22Rv1 (cell line): ENCODE results near the gene OBP2A.

Experiments used
- H3K27ac ChIP-seq: fragments of 450-650 bp; 2 replicates; pipeline ENCODE4 v1.5.1; 2017
- CTCF ChIP-seq: fragments of 450-650 bp; IDR thresholded peaks from 2 replicates; pipeline ENCODE4 v1.5.1; 2017; ENCODE audit warnings: mild to moderate bottlenecking
- ZFX ChIP-seq: fragments of 450-650 bp; IDR thresholded peaks from 2 replicates; pipeline ENCODE4 v1.6.1; 2017; ENCODE audit warnings: antibody characterized with exemption, borderline replicate concordance

Gene OBP2A

GRCh38 chr9:135555910-135556309, 10.0 kb downstream of the OBP2A start:
- no peak overlapping the region for H3K27ac ChIP-seq
- no peak for TF ChIP-seq CTCF
- no peak for TF ChIP-seq ZFX

DNA sequence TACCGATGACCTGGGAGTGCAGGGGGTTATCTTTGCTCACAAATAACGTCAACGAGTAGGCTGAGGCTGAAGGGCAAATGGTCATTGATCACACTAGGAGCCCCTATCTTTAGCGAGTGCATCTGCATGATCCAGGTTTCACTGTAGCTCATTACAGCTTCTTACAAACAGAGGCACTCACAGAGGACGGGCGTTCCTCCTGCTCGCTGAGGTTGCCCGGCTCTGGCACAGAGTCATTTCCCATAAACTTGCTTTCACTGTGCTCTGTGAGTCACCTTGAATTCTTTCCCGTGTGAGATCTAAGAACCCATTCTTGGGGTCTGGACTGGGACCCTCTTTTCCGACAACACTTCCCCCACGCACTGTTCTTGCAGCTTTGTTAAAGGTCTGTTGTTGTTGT, 13.7 kb downstream of the OBP2A start:
- no peak overlapping the region for H3K27ac ChIP-seq
- no peak for TF ChIP-seq ZFX
- TF ChIP-seq CTCF = no peak

DNA sequence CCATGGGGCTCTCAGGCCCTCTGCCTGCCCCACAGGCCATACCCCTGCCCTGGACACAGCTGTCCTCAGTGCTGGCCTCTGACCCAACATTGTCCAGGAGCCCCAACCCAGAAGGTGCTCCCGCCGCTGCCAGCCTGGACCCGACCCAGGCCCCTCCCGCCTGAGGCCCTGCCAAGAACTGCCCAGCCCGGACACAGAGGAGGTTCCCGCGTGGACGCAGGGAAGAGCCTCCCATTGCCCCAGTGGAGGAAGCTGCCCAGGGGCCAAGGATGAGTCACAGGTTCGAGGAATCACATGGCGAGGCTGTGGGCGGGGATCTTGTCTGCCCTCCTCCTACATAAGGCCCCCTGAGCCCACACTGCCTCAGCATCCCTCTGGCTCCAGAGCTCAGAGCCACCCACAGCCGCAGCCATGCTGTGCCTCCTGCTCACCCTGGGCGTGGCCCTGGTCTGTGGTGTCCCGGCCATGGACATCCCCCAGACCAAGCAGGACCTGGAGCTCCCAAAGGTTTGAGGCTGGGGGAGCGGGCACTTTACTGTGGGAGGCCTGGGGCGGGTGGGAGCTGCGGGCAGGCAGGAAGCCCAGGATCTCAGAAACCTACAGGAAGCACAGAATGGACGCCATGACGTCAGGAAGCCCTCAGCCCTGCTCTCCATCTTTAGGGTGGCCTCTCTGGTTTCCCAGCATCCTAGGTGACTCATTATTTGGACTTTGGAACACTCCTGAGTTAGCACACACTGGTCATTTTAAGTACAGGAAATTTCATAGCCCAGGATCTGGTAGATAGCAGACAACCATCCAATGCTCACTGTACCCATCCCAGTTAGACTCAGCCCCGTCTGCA, 15.7 kb downstream of the OBP2A start, which contains the start of gene PAEP:
TSS of gene PAEP (plus strand) at position 366 of the 844 bp plus-strand sequence.
- H3K27ac ChIP-seq = no peak within 1 kb of the TSS
- TF ChIP-seq ZFX = no peak
- TF ChIP-seq CTCF = no peak

GRCh38 chr9:135562235-135562745, 16.4 kb downstream of the OBP2A start:
- no peak for TF ChIP-seq CTCF
- no peak for TF ChIP-seq ZFX
- H3K27ac ChIP-seq = no peak overlapping the region

GRCh38 chr9:135563039-135563476, 17.1 kb downstream of the OBP2A start:
- TF ChIP-seq ZFX (no peak), CTCF (no peak)
- no peak overlapping the region for H3K27ac ChIP-seq

DNA sequence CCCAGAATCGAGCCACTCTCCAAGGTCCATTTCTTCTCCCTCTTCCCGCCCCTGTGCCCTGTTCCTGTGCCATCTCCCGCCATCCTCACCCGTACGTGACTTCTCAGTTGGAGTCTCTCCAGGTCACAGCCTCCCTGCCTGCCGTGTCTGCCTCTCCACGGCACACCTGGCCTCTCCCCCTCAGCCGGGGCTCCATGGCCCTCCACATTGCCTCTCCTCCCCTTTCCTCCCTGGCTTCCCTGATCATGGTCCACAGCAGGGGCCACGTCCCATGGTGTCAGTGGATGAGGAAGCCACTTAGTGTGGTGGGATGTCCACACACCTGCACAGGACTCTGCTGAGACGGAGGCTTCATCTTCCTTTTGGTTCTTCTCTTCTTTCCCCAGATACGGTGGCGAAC, 17.9 kb downstream of the OBP2A start:
- no peak for TF ChIP-seq ZFX

DNA sequence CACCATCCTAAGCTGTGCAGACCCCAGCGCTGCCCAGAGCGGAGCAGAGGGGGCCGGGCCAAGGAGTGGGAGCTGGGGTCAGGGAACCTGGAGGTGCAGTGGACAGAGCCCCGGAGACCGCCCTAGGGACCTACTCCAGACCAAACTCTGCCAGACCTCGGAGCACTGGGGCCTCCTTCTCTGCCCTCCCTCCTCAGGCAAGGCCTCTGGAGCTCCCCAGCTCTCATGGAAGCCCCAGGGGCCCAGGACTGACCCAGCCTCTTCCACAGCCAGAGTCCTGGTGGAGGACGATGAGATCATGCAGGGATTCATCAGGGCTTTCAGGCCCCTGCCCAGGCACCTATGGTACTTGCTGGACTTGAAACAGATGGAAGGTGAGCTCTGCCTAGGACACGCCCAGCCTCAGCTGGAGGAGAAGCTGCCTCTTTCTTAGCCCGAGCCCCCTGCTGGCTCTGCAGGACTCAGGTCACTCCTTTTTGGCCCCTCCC, 19.3 kb downstream of the OBP2A start:
- no peak for TF ChIP-seq CTCF
- TF ChIP-seq ZFX = no peak
- no peak overlapping the region for H3K27ac ChIP-seq

More for the DNA sequence above, 17.9 kb downstream of the OBP2A start:
- H3K27ac ChIP-seq = no peak overlapping the region
